Adrenal gland (tissue), 12 donors: ENCODE measurements around the gene AGBL4. TPM values are rescaled to one million over a fixed set of nuclear protein-coding genes. Genes with fewer than 3 reads are reported as not detected.

Experiments used
- DNase-seq, 7 donors: peaks; one replicate each; pipeline ENCODE4 v3.0.0-alpha.2; 2019 to 2020
- H3K27ac ChIP-seq, 5 donors: fragments of 200-600 bp; sonication (generic) in 4 of 5; 1 replicate in 3 of 5; 2 replicates in 2 of 5; pipeline versions ENCODE4 v1.5.1 to v1.8.0; 2016 to 2020; ENCODE audit warnings: mild to moderate bottlenecking in 1 of 5
- H3K27me3 ChIP-seq: fragments of 200-600 bp; 2 replicates; pipeline ENCODE4 v1.8.0; 2021
- H3K36me3 ChIP-seq, 2 donors: fragments of 200-600 bp; replicated peaks in 1 of 2; 1 replicate in 1 of 2; 2 replicates in 1 of 2; pipeline versions ENCODE4 v1.5.1 to v1.8.0; 2018 to 2022
- H3K4me1 ChIP-seq, 2 donors: fragments of 200-600 bp; replicated peaks in 1 of 2; 1 replicate in 1 of 2; 2 replicates in 1 of 2; pipeline versions ENCODE4 v1.5.1 to v1.8.0; 2018 to 2021
- H3K4me3 ChIP-seq, 4 donors: fragments of 200-600 bp; sonication (generic) in 3 of 4; one replicate each; pipeline ENCODE4 v1.5.1; 2016 to 2018
- H3K9me3 ChIP-seq, 3 donors: fragments of 200-600 bp; sonication (generic) in 1 of 3; replicated peaks in 1 of 3; 1 replicate in 2 of 3; 2 replicates in 1 of 3; pipeline versions ENCODE4 v1.5.1 to v1.8.0; 2016 to 2021
- CTCF ChIP-seq, 6 experiments: fragments of 450-650 bp in 4 of 6; fragments of 200-600 bp in 2 of 6; sonication (generic) in 1 of 6; IDR thresholded peaks; 1 replicate in 5 of 6; 2 replicates in 1 of 6; pipeline versions ENCODE4 v1.5.1 to v1.8.0; 2016 to 2021; ENCODE audit warnings: antibody characterized with exemption in 6 of 6, mild to moderate bottlenecking in 2 of 6, moderate library complexity in 1 of 6
- POLR2A ChIP-seq, 2 donors: fragments of 450-650 bp; IDR thresholded peaks; one replicate each; pipeline ENCODE4 v1.6.1; 2017; ENCODE audit warnings: antibody characterized with exemption in 2 of 2, mild to moderate bottlenecking in 2 of 2, moderate library complexity in 1 of 2
- WGBS, 4 donors: extraction: QIAGEN DNeasy Blood & Tissue Kit in 2 of 4; methylation state at CpG; one replicate each; pipeline versions ENCODE4 v1.1.5 to v1.1.7; 2013 to 2017; 5-methylcytosine and 5-hydroxymethylcytosine counted together
- intact Hi-C, 2 donors: fragments of 100-400 bp; cut with DNase I; formaldehyde crosslinking; loops; one replicate each; pipeline versions ENCODE4 v1.14.1 to v1.15.0; 2022 to 2023
- polyA plus RNA-seq, 3 donors: library from polyadenylated mRNA; stranded (reverse); fragments of 200-250 nt in 2 of 3; fragments of 350-450 nt in 1 of 3; fragmentation: Illumina TruSeq in 1 of 3; extraction: RNeasy Lipid Tissue Mini Kit (QIAGEN cat#74804) in 1 of 3; gene quantifications; one replicate each; pipeline ENCODE4 v1.2.3, GENCODE V29; 2013 to 2014
- total RNA-seq, 9 donors: library from RNA; depleted of rRNA in 4 of 9; stranded (reverse); fragments of >200 nt in 4 of 9; fragments of 120-200 nt in 1 of 9; fragmentation: NEBNext Ultra II Directional in 1 of 9; extraction: Animal tissue kit (Norgen Biotek cat#: 25700) in 1 of 9; gene quantifications; one replicate each; pipeline versions ENCODE4 v1.1.0 to v1.2.4, GENCODE V29; 2013 to 2023
- donor health status: healthy with polysubstance abuse.
- donor health status: Bipolar disorder and iron deficiency.
- donor health status: DM: yes; HTN: yes; CAD: no.
- donor health status: DM: no; HTN: no; CAD: no.
- donor health status: DM: no; HTN: no; CAD: no.
- donor health status: DM: yes; HTN: yes; CAD: no.

Gene AGBL4
- total and polyA plus RNA-seq, 12 donors, result 0.10 to 1.9 (median 0.80) TPM; not detected in 2

GRCh38 chr1:48728584-48728983 is 1295.2 kb downstream of the AGBL4 start:
- Histone ChIP-seq H3K27me3 (no peaks in the 10 kb centered on the region), H3K36me3 (peaks cover 0 to 5% of the 10 kb centered on the region in 2 donors), H3K4me3 (no peak overlapping the region), H3K4me1 (no peaks in the 10 kb centered on the region), H3K9me3 (no peaks in the 10 kb centered on the region), H3K27ac (no peak overlapping the region)
- intact Hi-C loops, result no loop called here
- no peak for DNase-seq
- 74 to 96% (median 94%) methylated on average over 2 of the region's 2 CpGs for WGBS, 4 donors
- TF ChIP-seq CTCF (IDR thresholded peaks at IDR 0.05) (no peak), POLR2A (IDR thresholded peaks at IDR 0.05) (no peak)

- no peak for TF ChIP-seq POLR2A (IDR thresholded peaks at IDR 0.05)
- TF ChIP-seq CTCF (IDR thresholded peaks at IDR 0.05), result no peak
- Histone ChIP-seq H3K9me3 (no peaks in the 10 kb centered on the region), H3K4me1 (no peaks in the 10 kb centered on the region), H3K27me3 (no peaks in the 10 kb centered on the region), H3K4me3 (no peak overlapping the region), H3K36me3 (peaks cover 0 to 5% of the 10 kb centered on the region in 2 donors), H3K27ac (no peak overlapping the region)
- DNase-seq, result no peak
- intact Hi-C loops, result no loop called here
- WGBS, 4 donors, result 89 to 91% (median 90%) methylated on average over 4 of the region's 4 CpGs
These were observed 1297.1 kb downstream of the AGBL4 start for GRCh38 chr1:48726557-48727215.

GRCh38 chr1:48726139-48726538 is 1297.6 kb downstream of the AGBL4 start:
- Histone ChIP-seq H3K4me3 (no peak overlapping the region), H3K27ac (no peak overlapping the region), H3K27me3 (no peaks in the 10 kb centered on the region), H3K36me3 (peaks cover 0 to 5% of the 10 kb centered on the region in 2 donors), H3K4me1 (peaks cover 3% of the 10 kb centered on the region in 2 donors), H3K9me3 (no peaks in the 10 kb centered on the region)
- TF ChIP-seq CTCF (IDR thresholded peaks at IDR 0.05), result no peak
- TF ChIP-seq POLR2A (IDR thresholded peaks at IDR 0.05), result no peak
- intact Hi-C loops, result no loop called here
- 96 to 100% (median 98%) methylated on average over 2 of the region's 2 CpGs for WGBS, 4 donors
- no peak for DNase-seq

GRCh38 chr1:48725341-48726046 is 1298.3 kb downstream of the AGBL4 start:
- Histone ChIP-seq H3K9me3 (no peaks in the 10 kb centered on the region), H3K4me3 (no peak overlapping the region), H3K27ac (no peak overlapping the region), H3K4me1 (peaks cover 9 to 10% of the 10 kb centered on the region in 2 donors), H3K27me3 (no peaks in the 10 kb centered on the region), H3K36me3 (peaks cover 0 to 5% of the 10 kb centered on the region in 2 donors)
- DNase-seq, result no peak
- intact Hi-C loops, result no loop called here
- 86 to 93% (median 88%) methylated on average over 5 of the region's 5 CpGs for WGBS, 4 donors
- TF ChIP-seq POLR2A (IDR thresholded peaks at IDR 0.05), result no peak
- no peak for TF ChIP-seq CTCF (IDR thresholded peaks at IDR 0.05)
